Effector memory CD4-positive, alpha-beta T cell (primary cell): ENCODE measurements around the gene FAM83C.

Experiments
- DNase-seq, 3 donors: peaks; one replicate each; pipeline ENCODE4 v3.0.0-alpha.2; 2020
- H3K27ac ChIP-seq: 2 replicates; pipeline ENCODE4 v1.7.0; 2013; ENCODE audit warnings: mild to moderate bottlenecking, low read length, moderate library complexity; ENCODE audit not compliant: insufficient read depth, poor library complexity, severe bottlenecking
- H3K27me3 ChIP-seq: replicated peaks from 2 replicates; pipeline ENCODE4 v1.7.0; 2013; ENCODE audit warnings: mild to moderate bottlenecking, low read length; ENCODE audit not compliant: insufficient read depth, control insufficient read depth, poor library complexity, severe bottlenecking
- H3K36me3 ChIP-seq: 2 replicates; pipeline ENCODE4 v1.7.0; 2013; ENCODE audit warnings: mild to moderate bottlenecking, low read length, moderate library complexity; ENCODE audit not compliant: control insufficient read depth, insufficient read depth
- H3K4me1 ChIP-seq: 2 replicates; pipeline ENCODE4 v1.7.0; 2013; ENCODE audit warnings: low read length, mild to moderate bottlenecking; ENCODE audit not compliant: control insufficient read depth, insufficient read depth, poor library complexity, severe bottlenecking
- H3K4me3 ChIP-seq: 2 replicates; pipeline ENCODE4 v1.7.0; 2013; ENCODE audit warnings: low read length, low read depth, mild to moderate bottlenecking; ENCODE audit not compliant: insufficient read depth, poor library complexity, severe bottlenecking
- H3K9me3 ChIP-seq: 2 replicates; pipeline ENCODE4 v1.7.0; 2013; ENCODE audit warnings: mild to moderate bottlenecking, low read length, moderate library complexity; ENCODE audit not compliant: control insufficient read depth

FAM83C gene

GRCh38 chr20:35306931-35307517 lies 14.8 kb upstream of the FAM83C start:
- Histone ChIP-seq H3K27ac (no peak overlapping the region), H3K36me3 (no peaks in the 10 kb centered on the region), H3K4me1 (no peaks in the 10 kb centered on the region), H3K9me3 (no peaks in the 10 kb centered on the region), H3K4me3 (no peak overlapping the region), H3K27me3 (no peaks in the 10 kb centered on the region)
- DNase-seq = no peak

- no peaks in the 10 kb centered on the region for H3K9me3 ChIP-seq
- no peaks in the 10 kb centered on the region for H3K36me3 ChIP-seq
- H3K4me1 ChIP-seq = no peaks in the 10 kb centered on the region
- no peak overlapping the region for H3K4me3 ChIP-seq
- no peak for DNase-seq
- no peak overlapping the region for H3K27ac ChIP-seq
- no peaks in the 10 kb centered on the region for H3K27me3 ChIP-seq
Observed at GRCh38 chr20:35305682-35306556, 13.7 kb upstream of the FAM83C start.

- no peaks in the 10 kb centered on the region for H3K4me1 ChIP-seq
- no peak overlapping the region for H3K27ac ChIP-seq
- H3K9me3 ChIP-seq = no peaks in the 10 kb centered on the region
- no peaks in the 10 kb centered on the region for H3K36me3 ChIP-seq
- DNase-seq = no peak
- no peaks in the 10 kb centered on the region for H3K27me3 ChIP-seq
- H3K4me3 ChIP-seq = no peak overlapping the region
Observed at GRCh38 chr20:35304956-35305355, 12.7 kb upstream of the FAM83C start.

- Histone ChIP-seq H3K27ac (no peak overlapping the region), H3K36me3 (no peaks in the 10 kb centered on the region), H3K4me1 (no peaks in the 10 kb centered on the region), H3K4me3 (no peak overlapping the region), H3K9me3 (no peaks in the 10 kb centered on the region), H3K27me3 (no peaks in the 10 kb centered on the region)
- DNase-seq = peak; percentile 55 to 70 (median 59)
Observed at GRCh38 chr20:35303735-35304491, 11.7 kb upstream of the FAM83C start.

GRCh38 chr20:35303382-35303734 lies 11.1 kb upstream of the FAM83C start:
- Histone ChIP-seq H3K27ac (no peak overlapping the region), H3K27me3 (no peaks in the 10 kb centered on the region), H3K4me3 (no peak overlapping the region), H3K9me3 (no peaks in the 10 kb centered on the region), H3K36me3 (no peaks in the 10 kb centered on the region), H3K4me1 (no peaks in the 10 kb centered on the region)
- DNase-seq = no peak

GRCh38 chr20:35302421-35303335 lies 10.5 kb upstream of the FAM83C start:
- H3K4me1 ChIP-seq = no peaks in the 10 kb centered on the region
- no peak overlapping the region for H3K27ac ChIP-seq
- H3K27me3 ChIP-seq = no peaks in the 10 kb centered on the region
- DNase-seq = no peak
- H3K4me3 ChIP-seq = no peak overlapping the region
- no peaks in the 10 kb centered on the region for H3K36me3 ChIP-seq
- no peaks in the 10 kb centered on the region for H3K9me3 ChIP-seq

GRCh38 chr20:35301426-35301825 lies 9.2 kb upstream of the FAM83C start:
- no peak for DNase-seq
- Histone ChIP-seq H3K36me3 (no peaks in the 10 kb centered on the region), H3K4me3 (no peak overlapping the region), H3K27me3 (no peaks in the 10 kb centered on the region), H3K27ac (no peak overlapping the region), H3K4me1 (no peaks in the 10 kb centered on the region), H3K9me3 (no peaks in the 10 kb centered on the region)

- Histone ChIP-seq H3K27ac (no peak overlapping the region), H3K9me3 (no peaks in the 10 kb centered on the region), H3K27me3 (no peaks in the 10 kb centered on the region), H3K36me3 (no peaks in the 10 kb centered on the region), H3K4me1 (no peaks in the 10 kb centered on the region), H3K4me3 (no peak overlapping the region)
- no peak for DNase-seq
Observed at GRCh38 chr20:35300469-35301262, 8.4 kb upstream of the FAM83C start.

- Histone ChIP-seq H3K36me3 (no peaks in the 10 kb centered on the region), H3K9me3 (no peaks in the 10 kb centered on the region), H3K4me3 (no peak overlapping the region), H3K27me3 (no peaks in the 10 kb centered on the region), H3K4me1 (no peaks in the 10 kb centered on the region), H3K27ac (no peak overlapping the region)
- no peak for DNase-seq
Observed at GRCh38 chr20:35299780-35300179, 7.6 kb upstream of the FAM83C start.
